Measurements from ENCODE around the gene MVB12B.

GRCh38 chr9:126500600-126501382, 174.2 kb downstream of the MVB12B start:
- TF ChIP-seq, protein P1, sequence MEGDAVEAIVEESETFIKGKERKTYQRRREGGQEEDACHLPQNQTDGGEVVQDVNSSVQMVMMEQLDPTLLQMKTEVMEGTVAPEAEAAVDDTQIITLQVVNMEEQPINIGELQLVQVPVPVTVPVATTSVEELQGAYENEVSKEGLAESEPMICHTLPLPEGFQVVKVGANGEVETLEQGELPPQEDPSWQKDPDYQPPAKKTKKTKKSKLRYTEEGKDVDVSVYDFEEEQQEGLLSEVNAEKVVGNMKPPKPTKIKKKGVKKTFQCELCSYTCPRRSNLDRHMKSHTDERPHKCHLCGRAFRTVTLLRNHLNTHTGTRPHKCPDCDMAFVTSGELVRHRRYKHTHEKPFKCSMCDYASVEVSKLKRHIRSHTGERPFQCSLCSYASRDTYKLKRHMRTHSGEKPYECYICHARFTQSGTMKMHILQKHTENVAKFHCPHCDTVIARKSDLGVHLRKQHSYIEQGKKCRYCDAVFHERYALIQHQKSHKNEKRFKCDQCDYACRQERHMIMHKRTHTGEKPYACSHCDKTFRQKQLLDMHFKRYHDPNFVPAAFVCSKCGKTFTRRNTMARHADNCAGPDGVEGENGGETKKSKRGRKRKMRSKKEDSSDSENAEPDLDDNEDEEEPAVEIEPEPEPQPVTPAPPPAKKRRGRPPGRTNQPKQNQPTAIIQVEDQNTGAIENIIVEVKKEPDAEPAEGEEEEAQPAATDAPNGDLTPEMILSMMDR (IDR thresholded peaks at IDR 0.05; ENCODE audit: insufficient read depth, low read length, poor library complexity, severe bottlenecking), result peak; percentile 82
- TF ChIP-seq EZH2phosphoT487 (conservative IDR thresholded peaks at IDR 0.05; ENCODE audit: low read length), result no peak

All from SU-DHL-6 (cell line).